Measurements from ENCODE around the gene ARHGEF38.

The ARHGEF38 gene

GRCh38 chr4:105662935-105663675 lies 110.7 kb downstream of the ARHGEF38 start:
- Mint-ChIP-seq H3K4me1 (no peaks in the 10 kb centered on the region), H3K36me3 (ENCODE audit: low read depth) (no peaks in the 10 kb centered on the region), H3K9me3 (no peaks in the 10 kb centered on the region), H3K27me3 (ENCODE audit: low read depth) (no peaks in the 10 kb centered on the region), H3K27ac (no peak overlapping the region), H3K4me3 (no peak overlapping the region)
- TF ChIP-seq, protein P1, sequence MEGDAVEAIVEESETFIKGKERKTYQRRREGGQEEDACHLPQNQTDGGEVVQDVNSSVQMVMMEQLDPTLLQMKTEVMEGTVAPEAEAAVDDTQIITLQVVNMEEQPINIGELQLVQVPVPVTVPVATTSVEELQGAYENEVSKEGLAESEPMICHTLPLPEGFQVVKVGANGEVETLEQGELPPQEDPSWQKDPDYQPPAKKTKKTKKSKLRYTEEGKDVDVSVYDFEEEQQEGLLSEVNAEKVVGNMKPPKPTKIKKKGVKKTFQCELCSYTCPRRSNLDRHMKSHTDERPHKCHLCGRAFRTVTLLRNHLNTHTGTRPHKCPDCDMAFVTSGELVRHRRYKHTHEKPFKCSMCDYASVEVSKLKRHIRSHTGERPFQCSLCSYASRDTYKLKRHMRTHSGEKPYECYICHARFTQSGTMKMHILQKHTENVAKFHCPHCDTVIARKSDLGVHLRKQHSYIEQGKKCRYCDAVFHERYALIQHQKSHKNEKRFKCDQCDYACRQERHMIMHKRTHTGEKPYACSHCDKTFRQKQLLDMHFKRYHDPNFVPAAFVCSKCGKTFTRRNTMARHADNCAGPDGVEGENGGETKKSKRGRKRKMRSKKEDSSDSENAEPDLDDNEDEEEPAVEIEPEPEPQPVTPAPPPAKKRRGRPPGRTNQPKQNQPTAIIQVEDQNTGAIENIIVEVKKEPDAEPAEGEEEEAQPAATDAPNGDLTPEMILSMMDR (IDR thresholded peaks at IDR 0.05; ENCODE audit: unreplicated experiment in 3 of 3): no peak

- TF ChIP-seq, protein P1 (IDR thresholded peaks at IDR 0.05; ENCODE audit: unreplicated experiment in 3 of 3): peak; percentile 29 to 50 (median 49)
- H3K4me3 Mint-ChIP-seq: no peak overlapping the region
- no peaks in the 10 kb centered on the region for H3K36me3 Mint-ChIP-seq (ENCODE audit: low read depth)
- no peaks in the 10 kb centered on the region for H3K4me1 Mint-ChIP-seq
- no peak overlapping the region for H3K27ac Mint-ChIP-seq
- H3K27me3 Mint-ChIP-seq (ENCODE audit: low read depth): no peaks in the 10 kb centered on the region
- H3K9me3 Mint-ChIP-seq: no peaks in the 10 kb centered on the region
These were observed 114.3 kb downstream of the ARHGEF38 start for GRCh38 chr4:105666693-105667092.

DNA sequence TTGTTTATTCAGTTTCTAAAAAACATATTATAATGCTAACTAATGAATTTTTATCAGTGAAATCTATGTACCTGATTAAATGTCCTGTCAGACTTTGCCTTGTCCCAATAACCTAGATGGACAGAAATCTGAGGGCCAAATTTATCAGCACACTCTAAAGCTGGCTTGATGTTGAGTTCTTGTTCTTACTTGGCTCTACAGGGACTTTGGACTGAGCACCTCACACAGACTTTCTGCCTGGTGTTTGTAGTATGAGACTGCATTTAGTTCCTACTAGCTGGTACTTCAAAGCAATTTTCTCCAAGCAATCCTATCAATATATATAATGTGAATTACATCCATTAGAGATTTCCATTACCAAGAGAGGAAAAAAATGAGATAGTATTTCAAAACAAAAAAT lies 118.3 kb downstream of the ARHGEF38 start:
- no peaks in the 10 kb centered on the region for H3K9me3 Mint-ChIP-seq
- no peaks in the 10 kb centered on the region for H3K27me3 Mint-ChIP-seq (ENCODE audit: low read depth)
- H3K27ac Mint-ChIP-seq: no peak overlapping the region
- TF ChIP-seq, protein P1 (IDR thresholded peaks at IDR 0.05; ENCODE audit: unreplicated experiment in 3 of 3): no peak
- H3K36me3 Mint-ChIP-seq (ENCODE audit: low read depth): no peaks in the 10 kb centered on the region
- no peak overlapping the region for H3K4me3 Mint-ChIP-seq
- H3K4me1 Mint-ChIP-seq: no peaks in the 10 kb centered on the region

DNA sequence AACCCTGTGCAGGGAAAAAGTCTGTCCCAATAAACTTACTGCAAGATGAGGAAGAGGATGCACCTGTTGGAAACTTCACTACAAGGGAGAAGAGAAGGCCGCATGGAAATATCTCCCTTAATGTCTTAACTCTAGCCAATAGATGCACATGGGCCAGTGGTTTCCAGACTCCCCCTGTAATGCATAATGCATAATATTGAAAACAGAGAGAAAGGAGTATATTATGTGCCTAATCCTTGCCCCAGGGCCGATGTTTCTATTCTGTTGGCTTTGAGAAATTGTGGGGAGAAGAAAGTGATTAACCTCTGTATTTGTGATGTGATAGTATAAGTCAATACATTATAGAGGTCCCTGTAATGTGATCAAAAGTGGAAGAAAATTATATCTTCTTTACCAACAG lies 118.9 kb downstream of the ARHGEF38 start:
- no peaks in the 10 kb centered on the region for H3K4me1 Mint-ChIP-seq
- no peak overlapping the region for H3K27ac Mint-ChIP-seq
- TF ChIP-seq, protein P1 (IDR thresholded peaks at IDR 0.05; ENCODE audit: unreplicated experiment in 3 of 3): no peak
- H3K36me3 Mint-ChIP-seq (ENCODE audit: low read depth): no peaks in the 10 kb centered on the region
- no peaks in the 10 kb centered on the region for H3K27me3 Mint-ChIP-seq (ENCODE audit: low read depth)
- H3K9me3 Mint-ChIP-seq: no peaks in the 10 kb centered on the region
- no peak overlapping the region for H3K4me3 Mint-ChIP-seq

DNA sequence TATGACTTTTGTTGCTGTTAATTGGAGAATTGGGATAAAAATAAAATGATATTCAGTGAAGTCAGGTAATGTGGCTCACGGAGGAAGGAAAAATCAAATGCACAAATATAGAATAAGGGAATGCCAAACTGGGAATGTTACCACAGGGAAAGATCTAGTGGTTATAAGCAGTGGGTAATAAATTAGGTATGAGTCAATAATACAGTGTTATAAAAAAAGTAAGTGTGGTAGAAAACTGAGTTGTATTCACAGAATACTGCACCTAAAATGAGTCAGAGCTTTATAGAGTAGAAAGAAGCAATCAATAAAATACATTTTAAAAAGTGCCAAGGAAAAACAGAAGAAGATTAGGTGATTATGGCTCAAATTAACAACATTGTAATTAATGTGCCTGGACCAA lies 121.6 kb downstream of the ARHGEF38 start:
- TF ChIP-seq, protein P1 (IDR thresholded peaks at IDR 0.05; ENCODE audit: unreplicated experiment in 3 of 3): no peak
- H3K9me3 Mint-ChIP-seq: no peaks in the 10 kb centered on the region
- H3K27ac Mint-ChIP-seq: no peak overlapping the region
- peaks cover under 1% of the 10 kb centered on the region for H3K4me1 Mint-ChIP-seq
- H3K27me3 Mint-ChIP-seq (ENCODE audit: low read depth): no peaks in the 10 kb centered on the region
- H3K36me3 Mint-ChIP-seq (ENCODE audit: low read depth): no peaks in the 10 kb centered on the region
- no peak overlapping the region for H3K4me3 Mint-ChIP-seq

DNA sequence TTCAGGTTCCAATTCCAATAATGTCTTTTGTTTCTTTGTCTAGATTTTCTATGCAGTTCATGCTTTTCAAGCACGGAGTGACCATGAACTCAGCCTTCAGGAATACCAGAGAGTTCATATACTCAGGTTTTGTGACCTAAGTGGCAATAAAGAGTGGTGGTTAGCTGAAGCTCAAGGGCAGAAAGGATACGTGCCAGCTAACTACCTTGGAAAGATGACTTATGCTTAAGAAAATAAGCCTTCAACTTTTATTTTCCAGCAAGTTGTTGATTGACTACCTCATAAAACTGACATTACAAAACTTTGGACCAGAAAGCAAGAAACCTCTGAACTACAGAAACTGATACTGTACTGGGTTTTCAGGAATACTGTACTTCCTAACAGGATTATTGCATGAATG lies 125.3 kb downstream of the ARHGEF38 start:
- H3K36me3 Mint-ChIP-seq (ENCODE audit: low read depth): peaks cover 13% of the 10 kb centered on the region
- TF ChIP-seq, protein P1 (IDR thresholded peaks at IDR 0.05; ENCODE audit: unreplicated experiment in 3 of 3): no peak
- H3K4me3 Mint-ChIP-seq: no peak overlapping the region
- H3K27ac Mint-ChIP-seq: no peak overlapping the region
- H3K9me3 Mint-ChIP-seq: no peaks in the 10 kb centered on the region
- peaks cover 3% of the 10 kb centered on the region for H3K4me1 Mint-ChIP-seq
- H3K27me3 Mint-ChIP-seq (ENCODE audit: low read depth): no peaks in the 10 kb centered on the region

Data from nephron (organoid).